Psoas muscle (tissue), 8 donors: ENCODE measurements around the gene TMEM9. TPM values are rescaled to one million over a fixed set of nuclear protein-coding genes. Genes with fewer than 3 reads are reported as not detected.

Source experiments
- ATAC-seq, 4 donors: fragments of 200-7000 bp; cut with Tn5 transposase; one replicate each; pipeline ENCODE4 v1.9.1; 2020; ENCODE audit warnings: moderate library complexity in 3 of 4, mild to moderate bottlenecking in 2 of 4
- DNase-seq, 2 donors: peaks; one replicate each; pipeline ENCODE4 v3.0.0-alpha.2; 2020
- H3K27ac ChIP-seq: fragments of 200-600 bp; one replicate; pipeline ENCODE4 v1.8.0; 2022
- H3K27me3 ChIP-seq, 3 donors: fragments of 200-600 bp in 1 of 3; one replicate each; pipeline versions ENCODE4 v1.6.1 to v1.8.0; 2013 to 2022; ENCODE audit warnings: low read length in 2 of 3, mild to moderate bottlenecking in 2 of 3, moderate library complexity in 1 of 3; ENCODE audit not compliant: insufficient read depth in 3 of 3
- H3K36me3 ChIP-seq, 2 donors: fragments of 200-600 bp in 1 of 2; one replicate each; pipeline versions ENCODE4 v1.6.1 to v1.8.0; 2013 to 2022; ENCODE audit warnings: low read depth in 1 of 2, mild to moderate bottlenecking in 1 of 2, moderate library complexity in 1 of 2; ENCODE audit not compliant: insufficient read depth in 1 of 2
- H3K4me1 ChIP-seq: fragments of 200-600 bp; one replicate; pipeline ENCODE4 v1.8.0; 2022
- H3K4me3 ChIP-seq: fragments of 200-600 bp; one replicate; pipeline ENCODE4 v1.8.0; 2022; ENCODE audit warnings: mild to moderate bottlenecking
- H3K9me3 ChIP-seq: fragments of 200-600 bp; one replicate; pipeline ENCODE4 v1.8.0; 2022
- WGBS, 3 donors: extraction: QIAGEN DNeasy Blood & Tissue Kit; methylation state at CpG; one replicate each; pipeline versions ENCODE4 v1.1.6 to v1.1.7; 2013; 5-methylcytosine and 5-hydroxymethylcytosine counted together
- intact Hi-C, 2 donors: fragments of 100-400 bp; cut with DNase I; formaldehyde crosslinking; loops; one replicate each; pipeline versions ENCODE4 v1.11.0 to v1.14.2; 2022
- polyA plus RNA-seq, 3 donors: library from polyadenylated mRNA; stranded (reverse); fragments of 200-250 nt; gene quantifications; one replicate each; pipeline ENCODE4 v1.2.3, GENCODE V29; 2013
- total RNA-seq, 4 donors: library from RNA; stranded (reverse); fragmentation: NEBNext Ultra II Directional in 2 of 4; extraction: Animal tissue kit (Norgen Biotek cat#: 25700) in 2 of 4; gene quantifications; one replicate each; pipeline versions ENCODE4 v1.2.1 to v1.2.4, GENCODE V29; 2021 to 2023
- TF ChIP-seq, protein P1 (sequence below): fragments of 200-600 bp; IDR thresholded peaks from one replicate; pipeline ENCODE4 v1.8.0; 2022; ENCODE audit warnings: antibody characterized with exemption
- donor health status: healthy with polysubstance abuse.
- donor health status: DM: no; HTN: no; CAD: no; lungs with moderate emphysema.
- donor health status: Bipolar disorder and iron deficiency.
- donor health status: healthy.
- donor health status: DM: yes; HTN: yes; CAD: no.
- donor health status: DM: no; HTN: no; CAD: no.
- donor health status: DM: no; HTN: no; CAD: no.
- donor health status: DM: yes; HTN: yes; CAD: no.

The TMEM9 gene
- total and polyA plus RNA-seq, 7 donors, result 7.2 to 46.3 (median 23.4) TPM

GRCh38 chr1:201134405-201134804 is 19.9 kb downstream of the TMEM9 start:
- H3K27ac ChIP-seq, result no peak overlapping the region
- no peaks in the 10 kb centered on the region for H3K27me3 ChIP-seq
- TF ChIP-seq, protein P1, sequence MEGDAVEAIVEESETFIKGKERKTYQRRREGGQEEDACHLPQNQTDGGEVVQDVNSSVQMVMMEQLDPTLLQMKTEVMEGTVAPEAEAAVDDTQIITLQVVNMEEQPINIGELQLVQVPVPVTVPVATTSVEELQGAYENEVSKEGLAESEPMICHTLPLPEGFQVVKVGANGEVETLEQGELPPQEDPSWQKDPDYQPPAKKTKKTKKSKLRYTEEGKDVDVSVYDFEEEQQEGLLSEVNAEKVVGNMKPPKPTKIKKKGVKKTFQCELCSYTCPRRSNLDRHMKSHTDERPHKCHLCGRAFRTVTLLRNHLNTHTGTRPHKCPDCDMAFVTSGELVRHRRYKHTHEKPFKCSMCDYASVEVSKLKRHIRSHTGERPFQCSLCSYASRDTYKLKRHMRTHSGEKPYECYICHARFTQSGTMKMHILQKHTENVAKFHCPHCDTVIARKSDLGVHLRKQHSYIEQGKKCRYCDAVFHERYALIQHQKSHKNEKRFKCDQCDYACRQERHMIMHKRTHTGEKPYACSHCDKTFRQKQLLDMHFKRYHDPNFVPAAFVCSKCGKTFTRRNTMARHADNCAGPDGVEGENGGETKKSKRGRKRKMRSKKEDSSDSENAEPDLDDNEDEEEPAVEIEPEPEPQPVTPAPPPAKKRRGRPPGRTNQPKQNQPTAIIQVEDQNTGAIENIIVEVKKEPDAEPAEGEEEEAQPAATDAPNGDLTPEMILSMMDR, result no peak
- 94 to 96% (median 94%) methylated on average over 6 of the region's 6 CpGs for WGBS, 3 donors
- DNase-seq (no peak), ATAC-seq (no peak)
- no peaks in the 10 kb centered on the region for H3K9me3 ChIP-seq
- no peaks in the 10 kb centered on the region for H3K4me1 ChIP-seq
- H3K4me3 ChIP-seq, result no peak overlapping the region
- intact Hi-C loops, result no loop called here
- H3K36me3 ChIP-seq, result peaks cover 0 to 40% of the 10 kb centered on the region in 2 donors

DNA sequence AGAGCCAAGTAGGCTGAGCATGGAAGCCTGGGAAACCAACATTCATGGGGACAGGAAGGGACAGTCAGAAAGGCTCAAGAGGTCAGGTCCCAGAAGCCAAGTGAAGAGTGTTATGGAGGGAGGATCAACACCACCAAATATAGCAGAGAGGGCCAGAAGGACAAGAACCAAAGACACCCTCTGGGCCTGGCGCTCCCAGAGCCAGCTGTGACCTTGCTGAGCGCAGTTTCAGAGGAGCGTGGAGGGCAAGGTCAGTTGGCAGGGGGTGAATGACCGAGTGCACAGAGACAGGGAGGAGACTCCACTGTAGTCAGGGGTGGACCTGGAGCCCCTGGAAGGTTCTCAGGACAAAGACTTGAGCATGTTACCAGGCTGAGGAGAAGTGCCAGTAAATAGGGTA is 22.9 kb downstream of the TMEM9 start:
- WGBS, 3 donors, result 24 to 44% (median 31%) methylated on average over 4 of the region's 4 CpGs
- Histone ChIP-seq H3K9me3 (no peaks in the 10 kb centered on the region), H3K36me3 (peaks cover 0 to 18% of the 10 kb centered on the region in 2 donors), H3K27ac (no peak overlapping the region), H3K4me3 (no peak overlapping the region), H3K4me1 (no peaks in the 10 kb centered on the region), H3K27me3 (no peaks in the 10 kb centered on the region)
- ATAC-seq, result peak; percentile 16 to 43 (median 26)
- intact Hi-C loops, result no loop called here
- no peak for DNase-seq
- TF ChIP-seq, protein P1, result no peak

GRCh38 chr1:201128962-201129361 is 25.3 kb downstream of the TMEM9 start:
- Histone ChIP-seq H3K4me3 (no peak overlapping the region), H3K27me3 (no peaks in the 10 kb centered on the region), H3K27ac (no peak overlapping the region), H3K9me3 (no peaks in the 10 kb centered on the region), H3K4me1 (no peaks in the 10 kb centered on the region), H3K36me3 (no peaks in the 10 kb centered on the region)
- peak in 1 of 2 donors; percentile 34 for DNase-seq
- ATAC-seq, result no peak
- TF ChIP-seq, protein P1, result no peak
- intact Hi-C loops, result no loop called here
- WGBS, 3 donors, result 96 to 97% (median 97%) methylated on average over 13 of the region's 13 CpGs

DNA sequence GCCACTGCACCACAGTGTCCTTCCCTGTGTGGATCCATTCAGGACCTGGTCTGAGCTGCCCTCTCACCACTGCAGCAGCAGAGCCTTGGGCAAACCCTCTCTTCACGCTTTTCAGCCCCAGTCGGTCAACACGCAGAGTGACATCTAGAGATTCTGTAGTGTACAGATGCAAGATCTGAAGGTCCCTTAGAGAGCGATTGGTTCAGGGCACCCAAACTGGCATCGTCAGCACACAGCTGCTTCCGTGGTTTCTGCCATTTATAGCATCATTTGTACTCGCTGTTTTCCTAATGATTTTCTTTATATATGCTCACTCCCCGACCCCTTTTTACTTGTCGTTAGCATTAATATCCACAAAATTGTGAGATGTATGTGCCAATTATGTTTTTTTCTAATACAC is 25.8 kb downstream of the TMEM9 start:
- H3K4me3 ChIP-seq, result no peak overlapping the region
- no peaks in the 10 kb centered on the region for H3K36me3 ChIP-seq
- no peaks in the 10 kb centered on the region for H3K9me3 ChIP-seq
- TF ChIP-seq, protein P1, result no peak
- no peaks in the 10 kb centered on the region for H3K27me3 ChIP-seq
- intact Hi-C loops, result no loop called here
- WGBS, 3 donors, result 73 to 83% (median 80%) methylated on average over 9 of the region's 9 CpGs
- ATAC-seq (no peak), DNase-seq (peak in 1 of 2 donors; percentile 18)
- H3K4me1 ChIP-seq, result no peaks in the 10 kb centered on the region
- no peak overlapping the region for H3K27ac ChIP-seq

DNA sequence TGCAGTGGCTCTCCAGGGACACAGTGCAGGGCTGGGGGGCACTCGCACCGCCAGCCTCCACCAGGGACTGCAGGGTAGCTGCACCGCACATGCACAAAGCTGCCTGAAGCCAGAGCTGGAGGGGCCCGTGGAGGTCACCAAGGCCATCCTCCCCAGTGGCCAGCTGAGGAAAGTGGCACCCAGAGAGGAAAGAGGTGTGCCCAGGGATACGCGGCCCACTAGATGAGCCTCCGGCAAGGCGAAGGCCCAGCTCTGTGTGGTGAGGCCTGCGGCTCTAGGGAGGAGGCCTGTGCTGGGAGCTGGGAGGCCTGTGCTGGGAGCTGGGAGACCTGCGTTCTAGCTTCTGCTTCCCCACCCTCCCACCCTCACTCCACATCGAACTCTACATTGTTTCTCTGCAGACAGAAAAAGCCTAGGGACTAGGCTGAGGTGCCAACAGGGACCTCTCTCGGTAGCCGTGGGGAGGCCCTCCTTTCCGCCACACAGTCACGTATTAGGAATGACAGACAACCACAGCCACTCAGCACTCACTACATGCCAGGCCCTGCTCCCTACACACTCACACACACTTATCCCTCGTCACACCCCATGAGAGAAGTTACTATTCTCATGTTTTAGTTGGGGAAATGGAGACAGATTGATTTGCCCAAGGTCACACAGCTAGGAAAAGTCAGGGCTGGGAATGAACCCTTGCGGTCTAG is 26.4 kb downstream of the TMEM9 start:
- no peaks in the 10 kb centered on the region for H3K4me1 ChIP-seq
- TF ChIP-seq, protein P1, result no peak
- no peaks in the 10 kb centered on the region for H3K9me3 ChIP-seq
- ATAC-seq (peak in 2 of 4 donors; percentile 34 to 41), DNase-seq (no peak)
- no peaks in the 10 kb centered on the region for H3K36me3 ChIP-seq
- WGBS, 3 donors, result 90 to 92% (median 90%) methylated on average over 15 to 17 of the region's 17 CpGs
- H3K27me3 ChIP-seq, result no peaks in the 10 kb centered on the region
- no peak overlapping the region for H3K4me3 ChIP-seq
- no peak overlapping the region for H3K27ac ChIP-seq
- intact Hi-C loops, result no loop called here
